Stimulated activated CD4-positive, alpha-beta T cell treated with anti-CD3 and anti-CD28 coated beads, Interleukin-4, amount 100 ng/mL, for 48 hours (primary cell): ENCODE measurements around the gene CELSR1.
A peak's percentile ranks its signal among the peaks of the same experiment; 100 is the strongest.

Experiments
- DNase-seq, 2 donors: peaks; one replicate each; pipeline ENCODE4 v3.0.0-alpha.2; 2020; ENCODE audit warnings: low read depth in 2 of 2

CELSR1 gene

GRCh38 chr22:46379066-46379930 is 158.1 kb downstream of the CELSR1 start:
- no peak for DNase-seq

- DNase-seq, result no peak
Observed at GRCh38 chr22:46378426-46379065, 158.9 kb downstream of the CELSR1 start.

GRCh38 chr22:46377525-46378425 is 159.6 kb downstream of the CELSR1 start:
- no peak for DNase-seq

GRCh38 chr22:46376908-46377524 is 160.4 kb downstream of the CELSR1 start:
- DNase-seq, result no peak

GRCh38 chr22:46376111-46376510 is 161.3 kb downstream of the CELSR1 start:
- no peak for DNase-seq

- no peak for DNase-seq
Observed at GRCh38 chr22:46374663-46375474, 162.6 kb downstream of the CELSR1 start.

- DNase-seq, result no peak
Observed at GRCh38 chr22:46373921-46374662, 163.3 kb downstream of the CELSR1 start.

- no peak for DNase-seq
Observed at GRCh38 chr22:46373159-46373558, 164.3 kb downstream of the CELSR1 start.

GRCh38 chr22:46372686-46373085 is 164.7 kb downstream of the CELSR1 start:
- DNase-seq, result no peak

- no peak for DNase-seq
Observed at GRCh38 chr22:46371623-46372226, 165.7 kb downstream of the CELSR1 start.

GRCh38 chr22:46370584-46371291 is 166.7 kb downstream of the CELSR1 start:
- no peak for DNase-seq

GRCh38 chr22:46369716-46370583 is 167.5 kb downstream of the CELSR1 start:
- no peak for DNase-seq

GRCh38 chr22:46368871-46369715 is 168.3 kb downstream of the CELSR1 start:
- no peak for DNase-seq

- no peak for DNase-seq
Observed at GRCh38 chr22:46368422-46368821, 169.0 kb downstream of the CELSR1 start.

GRCh38 chr22:46367707-46368191 is 169.7 kb downstream of the CELSR1 start:
- peak; percentile 65 to 69 for DNase-seq

- no peak for DNase-seq
Observed at GRCh38 chr22:46366801-46367706, 170.4 kb downstream of the CELSR1 start.
